Mucosa of descending colon (tissue), 3 donors: ENCODE results near the gene EAPP. TPM values are rescaled to one million over a fixed set of nuclear protein-coding genes. Genes with fewer than 3 reads are reported as not detected.
"Not testable (repeated sequence)": the region's sequence is repeated elsewhere in the genome, so short reads cannot be mapped to it uniquely, and the experiment has no call there.

Experiments used
- ATAC-seq: fragments of 200-7000 bp; cut with Tn5 transposase; one replicate; pipeline ENCODE4 v1.9.1; 2020; ENCODE audit warnings: mild to moderate bottlenecking, moderate library complexity
- DNase-seq, 3 donors: peaks; one replicate each; pipeline ENCODE4 v3.0.0-alpha.2; 2020
- H3K36me3 ChIP-seq: fragments of 200-600 bp; one replicate; pipeline ENCODE4 v1.8.0; 2021; ENCODE audit warnings: low read depth, mild to moderate bottlenecking
- H3K4me1 ChIP-seq: fragments of 200-600 bp; one replicate; pipeline ENCODE4 v1.8.0; 2021; ENCODE audit warnings: low read depth, mild to moderate bottlenecking
- H3K4me3 ChIP-seq: fragments of 200-600 bp; one replicate; pipeline ENCODE4 v1.8.0; 2021; ENCODE audit warnings: mild to moderate bottlenecking
- H3K9me3 ChIP-seq: fragments of 200-600 bp; one replicate; pipeline ENCODE4 v1.8.0; 2021; ENCODE audit warnings: mild to moderate bottlenecking
- CTCF ChIP-seq: fragments of 200-600 bp; IDR thresholded peaks from one replicate; pipeline ENCODE4 v1.8.0; 2022; ENCODE audit warnings: antibody characterized with exemption, mild to moderate bottlenecking
- intact Hi-C, 2 donors: fragments of 100-400 bp; cut with DNase I in 1 of 2; cut with micrococcal nuclease in 1 of 2; formaldehyde crosslinking; loops; one replicate each; pipeline versions ENCODE4 v1.11.0 to v1.11.1; 2022; cut with DNase I, micrococcal nuclease
- total RNA-seq, 3 donors: library from RNA; stranded (reverse); fragmentation: NEBNext Ultra II Directional in 2 of 3; extraction: Animal tissue kit (Norgen Biotek cat#: 25700) in 2 of 3; gene quantifications; one replicate each; pipeline versions ENCODE4 v1.2.1 to v1.2.4, GENCODE V29; 2021 to 2023
- donor health status: DM: no; HTN: no; CAD: no; lungs with moderate emphysema.
- donor health status: DM: no; HTN: no; CAD: no.
- donor health status: DM: no; HTN: yes; CAD: no.

The EAPP gene
- total RNA-seq, 3 donors from 2014 or later, result 43.4 to 78.0 (median 66.0) TPM

- TF ChIP-seq CTCF, result no peak
- no peak for ATAC-seq
- intact Hi-C loops, result no loop called here
- Histone ChIP-seq H3K4me3 (no peak overlapping the region), H3K4me1 (no peaks in the 10 kb centered on the region), H3K36me3 (no peaks in the 10 kb centered on the region), H3K9me3 (no peaks in the 10 kb centered on the region)
- peak in 1 of 3 donors; percentile 20 for DNase-seq
Measured at GRCh38 chr14:34548472-34548981, 9.0 kb upstream of the EAPP start.

- H3K9me3 ChIP-seq, result not testable (repeated sequence)
Measured at GRCh38 chr14:34547136-34547520, 7.6 kb upstream of the EAPP start.

GRCh38 chr14:34546272-34547135, 7.0 kb upstream of the EAPP start:
- DNase-seq, H3K9me3 ChIP-seq, H3K4me3 ChIP-seq, intact Hi-C loops, H3K36me3 ChIP-seq, H3K4me1 ChIP-seq: not testable (repeated sequence)
- ATAC-seq, result peak; percentile 88

More at GRCh38 chr14:34547136-34547520, 7.6 kb upstream of the EAPP start:
- ATAC-seq, result peak; percentile 1
- intact Hi-C loops, H3K4me3 ChIP-seq, DNase-seq, H3K4me1 ChIP-seq, H3K36me3 ChIP-seq: not testable (repeated sequence)

GRCh38 chr14:34540181-34541059, 919 bp upstream of the EAPP start:
- ATAC-seq, DNase-seq, H3K4me3 ChIP-seq: not testable (repeated sequence)

DNA sequence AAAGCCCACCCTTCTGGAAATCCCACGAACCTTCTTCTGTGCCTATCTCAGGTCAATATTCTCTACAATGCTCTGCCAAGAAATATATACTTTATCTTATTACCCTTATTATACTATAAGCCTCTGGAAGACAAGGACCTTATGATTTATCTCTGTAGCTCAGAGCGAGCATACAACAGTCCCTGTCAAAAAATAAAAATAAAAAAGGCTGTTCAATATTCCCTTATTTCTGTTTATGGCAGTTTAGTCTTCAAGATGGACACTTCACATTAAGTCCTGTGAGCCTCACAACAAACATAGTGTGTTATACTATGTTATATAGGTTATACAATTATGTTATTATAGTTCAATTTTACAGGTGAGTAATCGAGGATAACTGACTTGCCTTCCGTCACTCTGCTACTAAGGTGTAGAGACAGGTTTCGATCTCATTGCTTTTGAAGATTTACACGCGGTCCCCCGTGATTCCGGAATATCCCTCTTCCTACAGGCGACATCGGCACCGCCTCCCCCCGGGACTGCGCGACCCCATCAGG, 562 bp downstream of the EAPP start:
- Histone ChIP-seq H3K9me3 (no peaks in the 10 kb centered on the region), H3K36me3 (no peaks in the 10 kb centered on the region), H3K4me1 (peaks cover 10% of the 10 kb centered on the region), H3K4me3 (peak overlapping the region; percentile 64)
- ATAC-seq (peak; percentile 46), DNase-seq (no peak)
- intact Hi-C loops, result no loop called here
- no peak for TF ChIP-seq CTCF

More at GRCh38 chr14:34540181-34541059, 919 bp upstream of the EAPP start:
- H3K9me3 ChIP-seq, H3K4me1 ChIP-seq, intact Hi-C loops, H3K36me3 ChIP-seq: not testable (repeated sequence)

DNA sequence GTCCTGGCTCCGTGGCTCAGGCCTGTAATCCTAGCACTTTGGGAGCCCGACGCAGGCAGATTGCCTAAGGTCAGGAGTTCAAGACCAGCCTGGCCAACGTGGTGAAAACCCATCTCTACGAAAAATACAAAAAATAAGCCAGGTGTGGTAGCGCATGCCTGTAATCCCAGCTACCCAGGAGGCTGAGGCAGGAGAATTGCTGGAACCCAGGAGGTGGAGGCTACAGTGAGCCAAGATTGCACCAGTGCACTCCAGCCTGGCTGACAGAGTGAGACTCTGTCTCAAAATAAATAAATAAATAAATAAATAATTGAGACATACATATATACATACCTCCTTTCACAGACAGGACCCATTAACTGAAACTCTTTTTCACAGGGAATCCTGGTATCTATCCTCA, 1.4 kb downstream of the EAPP start:
- intact Hi-C loops, H3K4me3 ChIP-seq, H3K9me3 ChIP-seq, H3K4me1 ChIP-seq, ATAC-seq, H3K36me3 ChIP-seq: not testable (repeated sequence)
- DNase-seq, result peak in 2 of 3 donors; percentile 47

DNA sequence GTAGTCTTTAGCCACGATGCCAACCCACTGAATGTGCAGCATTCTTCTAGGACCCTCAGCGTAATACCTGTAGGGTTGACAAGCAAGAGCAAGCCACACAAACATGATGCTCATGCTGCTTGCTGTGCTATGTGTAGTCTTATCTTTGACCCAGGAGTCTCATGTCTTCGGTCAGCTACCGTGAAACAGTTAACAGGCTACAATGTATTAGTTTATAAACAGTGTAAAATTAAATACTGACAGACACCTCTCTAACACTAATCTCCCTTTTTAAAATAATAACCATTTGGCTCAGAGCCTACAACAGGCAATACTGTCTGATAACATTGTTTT, 1.9 kb downstream of the EAPP start:
- no peak for TF ChIP-seq CTCF
- Histone ChIP-seq H3K4me3 (no peak overlapping the region), H3K36me3 (peaks cover 4% of the 10 kb centered on the region), H3K4me1 (peaks cover 10% of the 10 kb centered on the region), H3K9me3 (no peaks in the 10 kb centered on the region)
- no peak for ATAC-seq
- intact Hi-C loops, result no loop called here
- peak in 1 of 3 donors; percentile 11 for DNase-seq
